Measurements from ENCODE around the gene BMP6. TPM values are rescaled to one million over a fixed set of nuclear protein-coding genes. Genes with fewer than 3 reads are reported as not detected.

Gene BMP6
- polyA plus RNA-seq, 1 donor = 1.1 TPM

- no peak for DNase-seq
Observed at GRCh38 chr6:7720346-7720745, 5.6 kb upstream of the BMP6 start.

GRCh38 chr6:7721649-7722048, 4.2 kb upstream of the BMP6 start:
- peak; percentile 24 for DNase-seq

- peak; percentile 69 for DNase-seq
Observed at GRCh38 chr6:7723041-7723447, 2.9 kb upstream of the BMP6 start.

GRCh38 chr6:7723554-7723953, 2.3 kb upstream of the BMP6 start:
- no peak for DNase-seq

- DNase-seq = no peak
Observed at GRCh38 chr6:7725412-7725811, 487 bp upstream of the BMP6 start.

- DNase-seq = no peak
Observed at GRCh38 chr6:7726416-7727085, 652 bp downstream of the BMP6 start.

- DNase-seq = no peak
Observed at GRCh38 chr6:7727086-7727945, 1.4 kb downstream of the BMP6 start.

GRCh38 chr6:7727946-7728854, 2.3 kb downstream of the BMP6 start:
- no peak for DNase-seq

- DNase-seq = no peak
Observed at GRCh38 chr6:7728855-7729590, 3.1 kb downstream of the BMP6 start.

GRCh38 chr6:7730001-7730783, 4.3 kb downstream of the BMP6 start:
- DNase-seq = no peak

GRCh38 chr6:7730784-7731227, 4.9 kb downstream of the BMP6 start:
- no peak for DNase-seq

GRCh38 chr6:7731294-7731693, 5.4 kb downstream of the BMP6 start:
- DNase-seq = no peak

- DNase-seq = no peak
Observed at GRCh38 chr6:7732228-7732627, 6.3 kb downstream of the BMP6 start.

GRCh38 chr6:7734707-7735383, 8.9 kb downstream of the BMP6 start:
- no peak for DNase-seq

- DNase-seq = no peak
Observed at GRCh38 chr6:7737106-7737505, 11.2 kb downstream of the BMP6 start.

- no peak for DNase-seq
Observed at GRCh38 chr6:7737867-7738266, 12.0 kb downstream of the BMP6 start.

GRCh38 chr6:7742223-7742785, 16.4 kb downstream of the BMP6 start:
- DNase-seq = no peak

GRCh38 chr6:7745942-7746341, 20.0 kb downstream of the BMP6 start:
- DNase-seq = no peak

GRCh38 chr6:7747016-7747415, 21.1 kb downstream of the BMP6 start:
- DNase-seq = no peak

- DNase-seq = no peak
Observed at GRCh38 chr6:7747433-7747832, 21.5 kb downstream of the BMP6 start.
